Motor neuron (in vitro differentiated cells): Measurements from ENCODE around the gene TIFAB. TPM values are rescaled to one million over a fixed set of nuclear protein-coding genes. Genes with fewer than 3 reads are reported as not detected.

Source experiments
- ATAC-seq, 8 experiments: fragments of 200-7000 bp; cut with Tn5 transposase; replicated peaks in 6 of 8; 2 replicates each; pipeline ENCODE4 v1.8.0; 2021; ENCODE audit warnings: mild to moderate bottlenecking in 8 of 8, moderate library complexity in 8 of 8
- H3K27ac ChIP-seq, 2 donors: fragments of 250-450 bp; sonication (Bioruptor Pico); 2 replicates each; pipeline ENCODE4 v1.9.0; 2021; ENCODE audit warnings: antibody characterized with exemption in 2 of 2, mild to moderate bottlenecking in 2 of 2, moderate library complexity in 1 of 2
- H3K4me1 ChIP-seq, 2 donors: fragments of 250-450 bp; sonication (Bioruptor Pico); replicated peaks in 1 of 2; 2 replicates each; pipeline ENCODE4 v1.6.1; 2021; ENCODE audit warnings: antibody characterized with exemption in 2 of 2, mild to moderate bottlenecking in 2 of 2, moderate library complexity in 1 of 2
- H3K4me3 ChIP-seq, 5 donors: fragments of 250-450 bp; sonication (Bioruptor Pico); 2 replicates each; pipeline ENCODE4 v1.9.0; 2021; ENCODE audit warnings: antibody characterized with exemption in 5 of 5, mild to moderate bottlenecking in 5 of 5, moderate library complexity in 4 of 5
- WGBS, 10 experiments: fragments of 450-650 bp; shearing (Covaris generic); methylation state at CpG; one replicate each; pipeline ENCODE4 v1.0.0; 2022; 5-methylcytosine and 5-hydroxymethylcytosine counted together
- in situ Hi-C, 9 experiments: fragments of 400-800 bp; cut with MboI; loops; one replicate each; pipeline ENCODE4 v1.15.0; 2021; ENCODE audit warnings: low sequenced_read_pairs in 9 of 9, low pct_unique_long_range_greater_than_20kb in 2 of 9; ENCODE audit not compliant: unreplicated experiment in 9 of 9
- total RNA-seq, 8 experiments: library from RNA; unstranded; fragments of 300-600 nt; gene quantifications; 2 replicates each; pipeline versions ENCODE4 v1.2.3 to v1.2.4, GENCODE V29; 2022

The TIFAB gene
- total RNA-seq, 8 experiments from 2014 or later: 0.04 to 0.43 (median 0.10) TPM; not detected in 2

DNA sequence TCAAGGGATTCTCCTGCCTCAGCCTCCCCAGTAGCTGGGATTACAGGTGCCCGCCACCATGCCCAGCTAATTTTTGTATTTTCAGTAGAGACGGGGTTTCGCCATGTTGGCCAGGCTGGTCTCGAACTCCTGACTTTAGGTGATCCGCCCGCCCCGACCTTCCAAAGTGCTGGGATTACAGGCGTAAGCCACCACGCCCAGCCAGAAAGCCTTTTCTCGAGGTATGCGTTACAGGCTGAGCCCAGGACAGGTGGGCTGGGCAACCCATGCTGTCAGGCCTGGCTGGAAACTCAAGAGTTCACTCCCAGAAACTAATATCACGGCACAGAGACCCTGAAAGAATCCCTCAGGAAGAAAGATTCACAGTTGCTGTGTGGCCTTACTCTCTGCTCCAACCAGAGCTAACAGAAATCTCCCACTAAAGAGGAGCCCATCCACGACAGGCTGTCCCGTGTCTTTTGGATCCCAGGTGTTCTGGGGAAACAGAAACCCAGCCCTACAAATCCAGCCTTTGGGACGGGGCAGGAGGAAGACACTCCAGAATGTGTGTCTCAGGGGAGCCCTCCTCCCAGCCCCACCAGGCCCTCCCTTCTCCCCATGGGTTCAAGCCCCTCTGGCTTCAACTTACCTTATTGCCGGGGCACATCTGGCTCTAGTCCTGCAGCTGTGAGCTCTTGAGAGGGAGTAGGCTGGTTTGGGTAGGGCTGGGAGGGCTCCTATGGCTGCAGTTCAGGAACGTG lies 400 bp downstream of the TIFAB start:
- ATAC-seq: no peak
- peaks cover 2 to 10% of the 10 kb centered on the region in 2 donors for H3K4me1 ChIP-seq
- H3K4me3 ChIP-seq: no peak overlapping the region
- 61 to 96% (median 87%) methylated on average over 2 to 14 of the region's 17 CpGs; no CpG with 5 or more reads in 5 of the 10 experiments for WGBS, 10 experiments
- in situ Hi-C loops: loop anchor here in 5 of 9 experiments (25.0 kb wide), 2 partner anchors 286 to 386 kb away; partner anchors contain the start of gene SLC25A48 (in 2 of the 5)
- H3K27ac ChIP-seq: no peak overlapping the region

DNA sequence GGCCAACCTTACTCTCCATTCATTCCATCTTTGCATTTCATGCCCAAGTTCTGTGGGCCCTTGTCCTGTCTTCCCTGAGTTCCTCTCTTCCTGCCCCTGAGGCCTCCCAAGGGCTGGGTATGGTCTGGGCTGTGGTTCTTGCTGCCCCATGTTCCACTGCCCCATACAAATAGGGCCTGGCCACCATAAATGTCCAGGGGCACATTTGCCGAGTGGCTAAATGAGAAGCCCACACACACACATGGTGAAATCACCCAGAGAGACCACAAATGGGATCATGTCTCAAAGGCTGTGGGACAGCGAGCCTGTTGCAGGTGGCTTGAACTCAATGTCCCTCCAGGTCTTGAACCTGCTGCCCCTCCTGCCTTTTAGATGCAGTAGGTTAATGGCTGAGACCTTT lies 1.2 kb downstream of the TIFAB start:
- ATAC-seq: no peak
- no peak overlapping the region for H3K27ac ChIP-seq
- WGBS, 10 experiments: 83 to 100% (median 93%) methylated on average over 1 to 2 of the region's 2 CpGs; no CpG with 5 or more reads in 5 of the 10 experiments
- H3K4me1 ChIP-seq: peaks cover 2 to 10% of the 10 kb centered on the region in 2 donors
- in situ Hi-C loops: loop anchor here in 5 of 9 experiments (25.0 kb wide), 2 partner anchors 286 to 386 kb away; partner anchors contain the start of gene SLC25A48 (in 2 of the 5)
- no peak overlapping the region for H3K4me3 ChIP-seq

DNA sequence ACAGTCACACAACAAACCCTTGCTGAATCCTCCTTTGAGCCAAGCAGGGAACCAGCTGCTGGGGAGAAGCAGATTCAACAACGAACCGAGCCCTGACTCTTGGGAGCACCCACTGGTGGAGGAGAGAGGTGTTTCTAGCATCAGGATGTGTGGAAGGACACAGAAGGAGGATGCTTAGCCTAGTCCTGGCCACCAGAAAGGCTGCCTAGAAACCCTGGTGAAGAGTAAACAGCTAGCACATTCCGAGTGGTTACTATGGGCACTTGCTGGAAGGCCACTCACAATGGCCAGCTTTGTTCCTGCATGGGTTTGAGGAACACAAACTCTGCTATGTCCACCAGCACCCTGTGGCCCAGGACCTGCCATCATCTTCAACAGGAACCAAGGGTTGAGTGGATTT lies 1.8 kb downstream of the TIFAB start:
- Histone ChIP-seq H3K4me1 (peaks cover 2 to 10% of the 10 kb centered on the region in 2 donors), H3K4me3 (no peak overlapping the region), H3K27ac (no peak overlapping the region)
- in situ Hi-C loops: loop anchor here in 5 of 9 experiments (25.0 kb wide), 2 partner anchors 287 to 387 kb away; partner anchors contain the start of gene SLC25A48 (in 2 of the 5)
- ATAC-seq: peak in 4 of 8 experiments; percentile 32 to 93 (median 58)
- WGBS, 10 experiments: 20 to 86% (median 68%) methylated on average over 1 to 2 of the region's 3 CpGs; no CpG with 5 or more reads in 4 of the 10 experiments

DNA sequence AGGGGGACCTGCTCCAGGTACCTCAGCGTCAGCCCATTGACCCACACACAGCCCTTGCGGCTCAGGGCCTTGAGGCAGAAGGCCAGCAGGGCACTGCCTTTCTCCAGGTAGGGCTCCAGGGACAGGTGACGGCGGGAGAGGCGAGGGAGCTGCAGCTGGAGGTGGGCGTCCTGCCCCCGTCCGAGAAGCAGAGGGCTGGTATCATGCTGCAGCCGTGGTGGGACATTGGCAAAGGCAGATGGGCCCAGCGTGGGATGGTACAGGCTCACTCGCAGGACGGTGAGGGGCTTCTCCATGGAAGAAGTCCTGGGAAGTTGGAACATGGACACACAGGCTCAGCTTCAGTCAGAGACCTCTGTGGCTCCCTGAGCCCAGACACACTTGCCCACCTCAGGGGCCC lies 2.5 kb downstream of the TIFAB start:
- Histone ChIP-seq H3K4me1 (peaks cover 2 to 10% of the 10 kb centered on the region in 2 donors), H3K4me3 (no peak overlapping the region), H3K27ac (no peak overlapping the region)
- WGBS, 10 experiments: 40 to 100% (median 65%) methylated on average over 1 to 5 of the region's 12 CpGs; no CpG with 5 or more reads in 7 of the 10 experiments
- peak in 1 of 8 experiments; percentile 7 for ATAC-seq
- in situ Hi-C loops: loop anchor here in 5 of 9 experiments (25.0 kb wide), 2 partner anchors 288 to 388 kb away; partner anchors contain the start of gene SLC25A48 (in 2 of the 5)

DNA sequence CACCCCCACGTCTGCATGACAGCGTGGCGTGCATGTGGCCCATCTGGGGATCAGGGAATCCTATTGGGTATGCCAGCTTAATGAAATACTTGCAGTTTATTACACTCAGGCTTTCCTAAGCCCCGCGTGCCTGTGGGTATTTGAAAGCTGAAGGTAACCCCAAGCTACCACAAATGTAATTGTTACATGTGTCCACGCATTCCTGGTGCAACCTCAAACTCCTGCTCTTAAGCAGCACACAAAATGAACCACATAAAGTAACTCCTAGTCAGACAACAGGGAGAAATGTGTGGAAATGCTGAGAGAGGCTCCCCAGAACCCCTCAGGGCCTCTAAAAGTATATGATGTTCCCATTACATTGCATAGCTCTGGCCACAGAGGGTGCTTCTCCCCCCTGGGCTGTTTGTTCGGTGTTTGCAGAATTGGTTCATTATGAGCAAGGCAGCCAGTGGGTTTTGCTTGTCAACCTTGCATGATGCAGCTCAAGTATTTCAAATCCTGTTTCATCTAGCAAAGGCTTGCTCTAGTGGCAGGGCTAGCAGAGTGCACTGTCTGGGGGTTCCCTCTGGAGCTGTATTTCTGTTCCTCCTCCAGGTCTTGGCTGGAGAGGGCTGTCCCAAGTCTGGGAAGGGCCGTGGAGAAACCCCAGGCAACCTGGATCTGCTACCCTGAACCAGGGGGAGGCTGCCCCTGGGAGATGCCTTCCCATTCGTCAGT lies 3.2 kb downstream of the TIFAB start:
- Histone ChIP-seq H3K4me1 (peaks cover 2 to 10% of the 10 kb centered on the region in 2 donors), H3K4me3 (no peak overlapping the region), H3K27ac (no peak overlapping the region)
- in situ Hi-C loops: no loop called here
- ATAC-seq: peak in 5 of 8 experiments; percentile 9 to 84 (median 77)
- WGBS, 10 experiments: 20 to 90% (median 69%) methylated on average over 1 to 6 of the region's 9 CpGs; no CpG with 5 or more reads in 3 of the 10 experiments

DNA sequence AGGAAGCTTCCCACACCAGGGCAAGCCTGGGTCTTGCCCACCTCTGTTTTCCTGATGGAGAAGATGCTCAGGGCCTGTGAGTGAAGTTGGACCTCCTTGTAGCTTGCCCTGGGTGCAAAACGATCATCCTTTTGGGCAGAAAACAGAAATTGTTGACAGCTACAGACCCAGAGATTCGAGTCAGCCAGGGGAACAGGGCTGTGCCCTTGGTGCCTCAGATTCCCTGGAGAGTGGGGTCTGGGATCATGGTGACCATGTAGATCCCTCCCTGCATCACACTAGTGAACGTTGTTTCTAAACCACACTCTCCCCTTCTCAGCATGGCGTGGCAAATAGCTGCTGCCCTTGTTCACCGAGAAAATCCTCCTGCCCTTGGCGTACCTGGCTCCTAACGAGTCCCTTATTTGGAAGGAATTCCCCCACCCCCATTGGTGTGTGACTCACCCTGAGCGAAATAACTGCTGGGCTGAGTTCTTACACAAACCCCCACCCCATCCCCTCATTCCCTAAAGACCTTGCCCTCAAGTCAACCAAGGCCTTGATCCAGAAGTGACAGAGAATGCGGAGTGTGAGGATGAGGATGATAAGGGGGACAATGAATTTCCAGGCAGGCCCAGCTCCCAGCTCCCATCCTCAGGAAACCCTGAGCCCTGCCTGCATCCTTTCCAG lies 3.9 kb downstream of the TIFAB start:
- ATAC-seq: no peak

DNA sequence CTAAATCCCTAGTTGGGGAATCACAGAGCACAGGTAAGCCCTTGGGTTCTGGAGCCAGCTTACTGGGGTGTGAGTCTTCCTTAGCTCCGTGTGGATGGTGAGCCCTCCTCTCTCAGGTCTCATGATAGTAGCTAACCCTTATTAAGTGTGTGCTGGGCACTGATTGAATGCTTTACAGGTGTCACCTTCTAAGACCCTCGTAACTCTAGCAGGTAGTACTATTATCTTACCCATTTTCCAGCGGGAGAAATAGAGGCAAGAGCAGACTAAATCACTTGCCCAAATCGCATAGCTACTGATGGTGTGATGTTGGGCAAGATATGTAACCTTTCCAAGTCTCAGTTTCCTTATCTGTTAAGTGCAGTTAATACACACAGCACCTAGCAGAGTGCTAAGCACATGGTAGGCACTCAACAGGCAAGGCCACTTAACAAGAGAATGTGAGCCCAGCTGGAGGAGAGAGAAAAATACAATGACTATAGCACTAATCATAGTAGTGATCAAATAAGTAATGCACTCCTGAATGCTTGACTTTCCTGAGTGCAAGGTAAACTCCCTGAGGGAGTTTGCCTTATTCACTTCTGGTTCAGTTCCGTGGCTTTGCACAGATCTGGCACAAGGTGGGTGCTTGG lies 4.7 kb downstream of the TIFAB start, which contains the start of gene DCANP1:
Gene DCANP1 (minus strand): TSS at position 51 of the 632 bp plus-strand sequence. CDS start 240 bp downstream, outside the sequence.
- WGBS, 10 experiments: 60 to 90% (median 67%) methylated on average over 1 to 5 of the region's 5 CpGs; no CpG with 5 or more reads in 3 of the 10 experiments

More for the DNA sequence above, 3.9 kb downstream of the TIFAB start:
- Histone ChIP-seq H3K4me3 (no peak overlapping the region), H3K4me1 (peaks cover 4 to 10% of the 10 kb centered on the region in 2 donors), H3K27ac (no peak overlapping the region)
- 17 to 64% methylated on average over 1 to 3 of the region's 9 CpGs; no CpG with 5 or more reads in 8 of the 10 experiments for WGBS, 10 experiments
- in situ Hi-C loops: no loop called here

DNA sequence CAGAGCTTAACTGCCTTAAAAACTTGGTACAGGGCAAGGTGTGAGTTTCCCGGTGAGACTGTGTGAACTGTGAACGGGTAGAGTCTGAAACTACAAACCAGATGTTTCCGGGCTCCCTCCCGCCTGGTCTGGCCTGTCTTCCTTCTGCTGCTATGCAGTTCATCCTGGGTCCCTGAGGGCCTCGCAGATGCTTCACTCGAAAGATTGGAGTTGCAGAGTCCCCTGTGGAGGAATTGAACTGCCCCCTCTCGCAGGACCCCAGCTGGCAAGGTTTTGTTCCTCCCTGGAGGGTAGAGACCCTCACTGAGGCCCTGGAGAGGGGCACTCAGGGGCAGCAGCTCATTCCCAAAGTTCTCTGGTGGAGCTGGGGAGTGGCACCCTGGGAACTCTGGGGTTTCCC lies 5.5 kb downstream of the TIFAB start:
- Histone ChIP-seq H3K27ac (no peak overlapping the region), H3K4me1 (peaks cover 9 to 12% of the 10 kb centered on the region in 2 donors), H3K4me3 (no peak overlapping the region)
- 57 to 100% (median 89%) methylated on average over 2 to 4 of the region's 7 CpGs; no CpG with 5 or more reads in 3 of the 10 experiments for WGBS, 10 experiments
- no peak for ATAC-seq
- in situ Hi-C loops: no loop called here

More for the DNA sequence above, 4.7 kb downstream of the TIFAB start, which contains the start of gene DCANP1:
- ATAC-seq: no peak
- H3K27ac ChIP-seq: no peak within 1 kb of the TSS
- peaks cover 9 to 12% of the 10 kb centered on the region in 2 donors for H3K4me1 ChIP-seq
- in situ Hi-C loops: no loop called here
- no peak within 1 kb of the TSS for H3K4me3 ChIP-seq

DNA sequence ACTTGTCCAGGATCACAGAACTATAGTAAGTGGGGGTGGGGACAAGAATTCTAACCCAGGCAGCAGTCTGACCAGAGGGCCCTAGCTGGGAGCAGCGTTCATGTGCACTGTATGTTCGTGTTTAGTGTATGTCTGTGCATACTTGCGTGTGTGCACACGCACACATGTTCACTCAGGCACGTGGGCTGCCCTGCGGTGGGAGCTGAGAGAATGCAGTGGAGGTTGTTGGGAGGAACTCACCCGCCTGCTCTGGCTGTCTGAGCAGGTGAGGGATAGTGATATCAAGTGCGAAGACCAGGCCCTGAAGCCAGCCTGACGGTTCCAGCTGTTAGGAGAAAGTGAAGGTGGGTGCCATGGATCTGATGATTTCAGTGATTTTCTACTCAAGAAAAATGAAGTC lies 5.9 kb downstream of the TIFAB start:
- Histone ChIP-seq H3K4me1 (peaks cover 9 to 12% of the 10 kb centered on the region in 2 donors), H3K27ac (no peak overlapping the region), H3K4me3 (no peak overlapping the region)
- in situ Hi-C loops: no loop called here
- ATAC-seq: no peak
- 68 to 100% (median 87%) methylated on average over 2 to 7 of the region's 9 CpGs; no CpG with 5 or more reads in 4 of the 10 experiments for WGBS, 10 experiments

DNA sequence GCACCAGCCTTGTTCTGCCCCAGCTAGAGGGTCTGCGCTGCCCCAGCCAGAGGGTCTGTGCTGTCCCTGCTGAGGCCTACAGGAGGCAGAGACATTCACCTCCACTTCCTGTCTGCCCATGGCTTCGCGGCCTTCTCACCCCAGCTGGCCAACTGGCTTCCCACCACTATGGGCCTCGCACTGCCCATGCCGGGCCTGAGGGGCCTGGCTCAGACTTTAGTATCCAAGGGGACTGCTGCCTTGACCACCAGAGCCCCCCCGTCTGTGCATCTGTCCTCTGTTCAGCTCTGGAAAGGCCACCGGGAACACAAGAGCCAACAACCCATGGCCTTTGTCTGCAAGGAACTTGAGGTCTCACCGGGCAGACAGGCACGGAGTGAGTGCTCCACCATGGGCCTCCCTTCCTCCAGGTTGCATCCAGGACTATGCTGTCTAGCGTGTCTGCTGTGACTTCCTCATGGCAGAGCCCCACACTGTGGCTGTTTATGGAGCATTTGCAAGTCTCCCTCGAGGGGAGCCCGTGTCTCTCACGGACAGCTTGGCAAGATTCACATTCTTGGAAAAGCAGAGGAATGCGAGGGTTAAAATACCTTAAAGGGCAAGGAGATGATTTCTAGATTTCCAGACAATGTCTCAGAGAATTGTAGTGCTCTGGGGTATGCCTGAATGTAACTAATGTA lies 6.7 kb downstream of the TIFAB start:
- no peak overlapping the region for H3K27ac ChIP-seq
- in situ Hi-C loops: no loop called here
- peak in 1 of 8 experiments; percentile 86 for ATAC-seq
- no peak overlapping the region for H3K4me3 ChIP-seq
- WGBS, 10 experiments: 46 to 100% (median 80%) methylated on average over 1 to 5 of the region's 14 CpGs; no CpG with 5 or more reads in 1 of the 10 experiments
- peaks cover 9 to 12% of the 10 kb centered on the region in 2 donors for H3K4me1 ChIP-seq

DNA sequence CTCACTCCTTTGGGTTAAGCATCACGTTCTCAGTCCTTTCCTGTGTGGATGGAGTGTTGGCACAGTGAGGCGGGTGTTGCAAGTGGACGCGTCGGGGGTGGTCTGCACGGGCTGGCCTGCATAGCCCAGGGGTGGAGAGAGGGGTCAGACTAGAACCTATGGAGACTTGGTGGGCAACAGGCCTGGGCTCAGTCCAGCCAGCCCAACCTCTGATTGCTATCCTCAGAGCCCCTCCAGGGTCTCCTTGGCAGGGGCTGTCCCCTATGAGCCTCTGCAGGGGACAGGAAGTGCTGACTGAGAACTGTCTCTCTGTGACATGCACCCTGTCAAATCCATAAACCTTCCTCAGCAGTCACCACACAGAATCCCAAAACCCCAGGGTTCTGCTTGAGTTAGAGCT lies 7.3 kb downstream of the TIFAB start:
- no peak for ATAC-seq
- Histone ChIP-seq H3K4me1 (peaks cover 9 to 12% of the 10 kb centered on the region in 2 donors), H3K4me3 (no peak overlapping the region), H3K27ac (no peak overlapping the region)
- WGBS, 10 experiments: 83 to 100% (median 92%) methylated on average over 1 to 5 of the region's 6 CpGs; no CpG with 5 or more reads in 6 of the 10 experiments
- in situ Hi-C loops: no loop called here
